Body of pancreas (tissue), 4 donors: ENCODE measurements around the gene RHOC. TPM values are rescaled to one million over a fixed set of nuclear protein-coding genes. Genes with fewer than 3 reads are reported as not detected.
A peak's percentile ranks its signal among the peaks of the same experiment; 100 is the strongest.

Experiments
- ATAC-seq: fragments of 150-250 bp; one replicate; pipeline ENCODE4 v1.9.1; 2016
- DNase-seq, 4 donors: peaks; one replicate each; pipeline ENCODE4 v3.0.0-alpha.2; 2019
- H3K27ac ChIP-seq, 4 donors: fragments of 200-600 bp; sonication (generic); 1 replicate in 3 of 4; 2 replicates in 1 of 4; pipeline versions ENCODE4 v1.5.1 to v1.6.1; 2016 to 2019; ENCODE audit warnings: mild to moderate bottlenecking in 1 of 4, mixed read lengths in 1 of 4, moderate library complexity in 1 of 4
- H3K27me3 ChIP-seq, 2 donors: fragments of 200-600 bp; sonication (generic); one replicate each; pipeline ENCODE4 v1.6.0; 2016; ENCODE audit warnings: mild to moderate bottlenecking in 1 of 2
- H3K36me3 ChIP-seq, 2 donors: fragments of 200-600 bp; sonication (generic); replicated peaks in 1 of 2; 2 replicates each; pipeline ENCODE4 v1.5.1; 2016; ENCODE audit warnings: low read depth in 2 of 2; ENCODE audit not compliant: insufficient read depth in 1 of 2
- H3K4me1 ChIP-seq: fragments of 200-600 bp; sonication (generic); one replicate; pipeline ENCODE4 v1.6.0; 2016
- H3K4me3 ChIP-seq, 2 donors: fragments of 200-600 bp; sonication (generic); 1 replicate in 1 of 2; 2 replicates in 1 of 2; pipeline ENCODE4 v1.5.1; 2016 to 2019
- H3K9me3 ChIP-seq, 3 donors: fragments of 200-600 bp; sonication (generic); 1 replicate in 2 of 3; 2 replicates in 1 of 3; pipeline ENCODE4 v1.5.1; 2016
- POLR2A ChIP-seq, 3 donors: fragments of 450-650 bp; IDR thresholded peaks; one replicate each; pipeline ENCODE4 v1.6.1; 2016; ENCODE audit warnings: antibody characterized with exemption in 3 of 3, mild to moderate bottlenecking in 2 of 3
- WGBS, 2 donors: methylation state at CpG; one replicate each; pipeline ENCODE4 v1.1.5; 2017; 5-methylcytosine and 5-hydroxymethylcytosine counted together
- intact Hi-C: fragments of 100-400 bp; cut with DNase I; formaldehyde crosslinking; loops from one replicate; pipeline ENCODE4 v1.15.1; 2023
- total RNA-seq, 2 donors: library from RNA; depleted of rRNA; stranded (reverse); fragments of >200 nt; gene quantifications; one replicate each; pipeline ENCODE4 v1.1.0, GENCODE V29; 2016
- TF ChIP-seq, protein P1 (sequence below), 7 experiments: fragments of 450-650 bp in 4 of 7; fragments of 200-600 bp in 3 of 7; sonication (generic) in 3 of 7; IDR thresholded peaks; one replicate each; pipeline ENCODE4 v1.5.1; 2016 to 2019; ENCODE audit warnings: antibody characterized with exemption in 7 of 7

Gene RHOC
- total RNA-seq, 2 donors from 2014 or later: 75.5 to 136 TPM

DNA sequence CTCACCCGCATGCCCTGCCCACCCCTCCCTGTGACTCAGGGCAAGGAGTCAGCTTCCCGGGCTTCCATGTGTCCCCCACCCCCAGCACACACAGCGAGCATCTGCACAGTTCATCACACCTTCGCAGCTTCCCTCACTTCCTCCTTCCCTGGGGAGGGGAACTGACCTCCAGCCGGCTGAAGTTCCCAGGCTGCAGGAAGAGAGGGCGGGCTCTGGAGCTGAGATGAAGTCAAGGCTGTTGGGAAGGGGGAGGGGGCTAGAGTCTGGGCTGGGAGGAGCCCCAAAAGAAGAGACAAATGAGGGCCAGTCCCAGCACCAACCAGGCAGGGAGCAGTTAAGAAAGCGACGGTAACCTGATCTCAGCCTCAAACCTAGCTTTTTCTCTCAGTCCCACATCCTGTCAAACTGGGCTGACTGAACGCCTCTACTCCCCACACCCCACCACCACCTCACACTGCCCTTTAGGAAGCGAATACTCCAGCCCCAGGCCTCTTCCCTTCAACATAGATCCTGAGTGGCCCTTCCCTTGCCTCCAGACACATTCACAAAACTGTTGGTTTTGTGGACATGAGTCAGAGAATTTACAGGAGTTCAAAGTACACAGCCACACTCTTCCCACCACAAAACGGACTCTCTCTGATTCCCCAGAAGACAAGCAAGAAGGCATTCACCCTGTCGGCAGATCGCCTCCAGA lies 1.8 kb downstream of the RHOC start:
- H3K36me3 ChIP-seq: no peaks in the 10 kb centered on the region
- TF ChIP-seq, protein P1, sequence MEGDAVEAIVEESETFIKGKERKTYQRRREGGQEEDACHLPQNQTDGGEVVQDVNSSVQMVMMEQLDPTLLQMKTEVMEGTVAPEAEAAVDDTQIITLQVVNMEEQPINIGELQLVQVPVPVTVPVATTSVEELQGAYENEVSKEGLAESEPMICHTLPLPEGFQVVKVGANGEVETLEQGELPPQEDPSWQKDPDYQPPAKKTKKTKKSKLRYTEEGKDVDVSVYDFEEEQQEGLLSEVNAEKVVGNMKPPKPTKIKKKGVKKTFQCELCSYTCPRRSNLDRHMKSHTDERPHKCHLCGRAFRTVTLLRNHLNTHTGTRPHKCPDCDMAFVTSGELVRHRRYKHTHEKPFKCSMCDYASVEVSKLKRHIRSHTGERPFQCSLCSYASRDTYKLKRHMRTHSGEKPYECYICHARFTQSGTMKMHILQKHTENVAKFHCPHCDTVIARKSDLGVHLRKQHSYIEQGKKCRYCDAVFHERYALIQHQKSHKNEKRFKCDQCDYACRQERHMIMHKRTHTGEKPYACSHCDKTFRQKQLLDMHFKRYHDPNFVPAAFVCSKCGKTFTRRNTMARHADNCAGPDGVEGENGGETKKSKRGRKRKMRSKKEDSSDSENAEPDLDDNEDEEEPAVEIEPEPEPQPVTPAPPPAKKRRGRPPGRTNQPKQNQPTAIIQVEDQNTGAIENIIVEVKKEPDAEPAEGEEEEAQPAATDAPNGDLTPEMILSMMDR (IDR thresholded peaks at IDR 0.05): no peak
- peak; percentile 41 to 73 (median 66) for TF ChIP-seq POLR2A (IDR thresholded peaks at IDR 0.05)
- ATAC-seq (peak; percentile 70), DNase-seq (peak; percentile 86 to 96 (median 91))
- H3K4me3 ChIP-seq: no peak overlapping the region
- peaks cover 59% of the 10 kb centered on the region for H3K4me1 ChIP-seq
- intact Hi-C loops: no loop called here
- WGBS, 2 donors: 1 to 2% methylated on average over 12 to 13 of the region's 13 CpGs
- H3K9me3 ChIP-seq: no peaks in the 10 kb centered on the region
- no peaks in the 10 kb centered on the region for H3K27me3 ChIP-seq
- H3K27ac ChIP-seq: peak overlapping the region; percentile 89 to 95 (median 90)

DNA sequence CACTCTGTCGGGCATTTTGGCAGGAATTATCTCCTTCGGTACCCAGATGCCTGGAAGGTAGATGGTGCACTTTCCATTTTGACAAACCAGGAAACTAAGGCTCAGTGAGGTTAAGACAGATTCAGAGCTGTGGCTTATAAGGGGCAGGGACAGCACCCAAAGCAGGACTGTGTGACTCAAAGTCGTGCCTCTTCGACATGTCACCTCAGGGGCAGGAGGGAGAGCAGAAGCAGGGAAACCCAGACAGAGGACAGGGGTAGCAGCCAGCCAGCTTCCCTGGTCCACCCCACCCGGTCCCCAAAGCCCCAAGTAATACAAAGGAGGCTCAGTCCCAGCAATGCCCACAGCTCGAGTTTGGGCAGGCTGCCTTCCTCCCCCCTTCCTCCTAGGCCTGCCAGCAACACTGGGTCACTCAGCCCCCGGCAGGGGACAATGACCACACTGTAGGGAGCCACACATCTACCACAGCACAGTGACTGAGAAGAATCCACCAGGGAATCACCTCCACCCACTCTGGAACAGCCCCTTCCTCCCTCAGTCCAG lies 2.5 kb downstream of the RHOC start:
- Histone ChIP-seq H3K4me1 (peaks cover 65% of the 10 kb centered on the region), H3K9me3 (no peaks in the 10 kb centered on the region), H3K36me3 (no peaks in the 10 kb centered on the region), H3K4me3 (no peak overlapping the region), H3K27ac (peak overlapping the region; percentile 89 to 95 (median 90)), H3K27me3 (no peaks in the 10 kb centered on the region)
- 44 to 45% methylated on average over 6 to 7 of the region's 7 CpGs for WGBS, 2 donors
- intact Hi-C loops: no loop called here
- DNase-seq (no peak), ATAC-seq (no peak)
- TF ChIP-seq, protein P1 (IDR thresholded peaks at IDR 0.05): no peak
- TF ChIP-seq POLR2A (IDR thresholded peaks at IDR 0.05): no peak

DNA sequence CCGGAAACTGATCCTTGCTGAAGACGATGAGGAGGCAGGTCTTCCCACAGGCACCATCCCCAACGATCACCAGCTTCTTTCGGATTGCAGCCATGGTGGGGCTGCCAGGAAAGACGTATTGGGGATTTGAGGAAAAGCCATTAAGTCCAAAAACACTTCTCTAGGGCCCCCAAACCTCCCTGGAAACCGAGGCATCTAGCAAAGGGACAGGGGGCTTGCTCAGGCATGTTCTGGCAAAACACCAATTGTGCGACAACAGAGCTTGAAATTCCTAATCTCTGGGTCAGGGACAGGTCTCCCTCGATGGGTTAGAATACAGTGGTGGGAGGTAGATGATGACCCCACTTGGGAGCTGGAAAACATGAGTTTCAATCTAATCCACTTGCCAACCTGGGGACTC lies 3.2 kb downstream of the RHOC start:
- no peaks in the 10 kb centered on the region for H3K27me3 ChIP-seq
- intact Hi-C loops: no loop called here
- H3K4me3 ChIP-seq: no peak overlapping the region
- ATAC-seq (no peak), DNase-seq (no peak)
- no peaks in the 10 kb centered on the region for H3K9me3 ChIP-seq
- peaks cover 72% of the 10 kb centered on the region for H3K4me1 ChIP-seq
- no peak for TF ChIP-seq POLR2A (IDR thresholded peaks at IDR 0.05)
- TF ChIP-seq, protein P1 (IDR thresholded peaks at IDR 0.05): no peak
- WGBS, 2 donors: 74 to 79% methylated on average over 8 of the region's 8 CpGs
- peak overlapping the region in 3 of 4 donors; percentile 24 to 90 (median 89) for H3K27ac ChIP-seq
- H3K36me3 ChIP-seq: no peaks in the 10 kb centered on the region

DNA sequence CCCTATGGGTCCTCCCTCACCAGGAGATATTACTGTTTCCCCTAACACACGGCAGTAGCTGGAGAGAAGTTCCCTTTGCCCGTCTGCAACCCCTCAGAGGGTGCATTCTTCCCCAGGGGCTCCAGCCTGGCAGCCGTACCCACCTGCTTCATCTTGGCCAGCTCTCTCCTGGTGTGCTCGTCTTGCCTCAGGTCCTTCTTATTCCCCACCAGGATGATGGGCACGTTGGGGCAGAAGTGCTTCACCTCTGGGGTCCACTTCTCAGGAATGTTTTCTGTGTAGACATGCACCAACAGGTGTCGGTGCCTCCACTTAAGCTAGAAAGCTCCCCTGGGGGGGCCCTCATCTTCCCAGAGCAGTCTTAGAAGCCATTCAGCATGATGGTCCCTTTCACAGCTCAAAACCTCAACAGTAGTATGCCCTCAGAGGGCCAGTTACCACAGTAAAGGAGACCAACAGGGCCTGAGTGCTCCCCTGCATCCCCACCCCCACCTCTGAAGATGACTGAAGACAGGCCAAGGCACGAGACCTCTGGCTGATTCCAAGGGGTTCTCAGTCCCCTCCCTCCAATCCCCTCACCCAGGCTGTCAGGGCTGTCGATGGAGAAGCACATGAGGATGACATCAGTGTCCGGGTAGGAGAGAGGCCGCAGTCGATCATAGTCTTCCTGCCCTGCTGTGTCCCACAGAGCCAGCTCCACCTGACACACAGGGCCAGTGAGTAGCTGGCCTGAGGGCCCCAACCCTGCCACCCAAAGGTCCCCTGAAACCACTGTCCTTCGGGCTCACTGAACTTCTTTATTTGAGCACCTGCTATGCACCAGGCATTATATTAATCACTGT lies 4.3 kb downstream of the RHOC start:
- no peak overlapping the region for H3K4me3 ChIP-seq
- H3K27me3 ChIP-seq: no peaks in the 10 kb centered on the region
- 72 to 84% methylated on average over 7 to 11 of the region's 12 CpGs for WGBS, 2 donors
- TF ChIP-seq, protein P1 (IDR thresholded peaks at IDR 0.05): no peak
- no peak for TF ChIP-seq POLR2A (IDR thresholded peaks at IDR 0.05)
- ATAC-seq (no peak), DNase-seq (peak in 1 of 4 donors; percentile 9)
- no peaks in the 10 kb centered on the region for H3K36me3 ChIP-seq
- no peaks in the 10 kb centered on the region for H3K9me3 ChIP-seq
- intact Hi-C loops: no loop called here
- peaks cover 78% of the 10 kb centered on the region for H3K4me1 ChIP-seq
- H3K27ac ChIP-seq: peak overlapping the region in 1 of 4 donors; percentile 5
